ENCODE measurements around the gene PYGL.

The PYGL gene

GRCh38 chr14:50875359-50876070 lies 68.8 kb downstream of the PYGL start:
- peak; percentile 79 for DNase-seq (ENCODE audit: low read depth)
- TF ChIP-seq POLR2A (IDR thresholded peaks at IDR 0.05; ENCODE audit: extremely low read depth, insufficient read length) (no peak), MAX (IDR thresholded peaks at IDR 0.05; ENCODE audit: low read depth, low read length) (no peak), MYC (IDR thresholded peaks at IDR 0.05; ENCODE audit: low read depth, low read length) (no peak), CTCF (IDR thresholded peaks at IDR 0.05; ENCODE audit: low read depth, low read length) (no peak)
- H3K4me3 ChIP-seq (ENCODE audit: low read depth, low read length) = no peak overlapping the region

- DNase-seq (ENCODE audit: low read depth) = peak; percentile 21
- H3K4me3 ChIP-seq (ENCODE audit: low read depth, low read length) = no peak overlapping the region
- TF ChIP-seq POLR2A (IDR thresholded peaks at IDR 0.05; ENCODE audit: extremely low read depth, insufficient read length) (no peak), MAX (IDR thresholded peaks at IDR 0.05; ENCODE audit: low read depth, low read length) (no peak), CTCF (IDR thresholded peaks at IDR 0.05; ENCODE audit: low read depth, low read length) (no peak), MYC (IDR thresholded peaks at IDR 0.05; ENCODE audit: low read depth, low read length) (no peak)
These were observed 69.5 kb downstream of the PYGL start for GRCh38 chr14:50874757-50875156.

GRCh38 chr14:50871914-50872732 lies 72.2 kb downstream of the PYGL start, which contains the start of gene ABHD12B:
Gene ABHD12B (plus strand): TSS chr14:50872053. CDS start chr14:50872175, 122 bp downstream.
- TF ChIP-seq CTCF (IDR thresholded peaks at IDR 0.05; ENCODE audit: low read depth, low read length) = no peak
- DNase-seq (ENCODE audit: low read depth) = no peak
- H3K4me3 ChIP-seq (ENCODE audit: low read depth, low read length) = no peak within 1 kb of the TSS

GRCh38 chr14:50871228-50871627 lies 73.1 kb downstream of the PYGL start:
- DNase-seq (ENCODE audit: low read depth) = no peak
- no peak for TF ChIP-seq CTCF (IDR thresholded peaks at IDR 0.05; ENCODE audit: low read depth, low read length)
- TF ChIP-seq MAX (IDR thresholded peaks at IDR 0.05; ENCODE audit: low read depth, low read length) = no peak
- no peak for TF ChIP-seq MYC (IDR thresholded peaks at IDR 0.05; ENCODE audit: low read depth, low read length)
- TF ChIP-seq POLR2A (IDR thresholded peaks at IDR 0.05; ENCODE audit: extremely low read depth, insufficient read length) = no peak
- H3K4me3 ChIP-seq (ENCODE audit: low read depth, low read length) = no peak overlapping the region

- TF ChIP-seq CTCF (IDR thresholded peaks at IDR 0.05; ENCODE audit: low read depth, low read length) (no peak), MAX (IDR thresholded peaks at IDR 0.05; ENCODE audit: low read depth, low read length) (no peak), MYC (IDR thresholded peaks at IDR 0.05; ENCODE audit: low read depth, low read length) (no peak), POLR2A (IDR thresholded peaks at IDR 0.05; ENCODE audit: extremely low read depth, insufficient read length) (no peak)
- no peak for DNase-seq (ENCODE audit: low read depth)
- H3K4me3 ChIP-seq (ENCODE audit: low read depth, low read length) = no peak overlapping the region
These were observed 78.7 kb downstream of the PYGL start for GRCh38 chr14:50865391-50866076.
